Peyer's patch (tissue), 4 donors: ENCODE data around the gene STARD10.

ENCODE experiments used
- CTCF ChIP-seq, 6 experiments: fragments of 450-650 bp in 4 of 6; fragments of 200-600 bp in 2 of 6; sonication (generic) in 1 of 6; IDR thresholded peaks; one replicate each; pipeline ENCODE4 v1.5.1; 2017 to 2019; ENCODE audit warnings: antibody characterized with exemption in 6 of 6, mild to moderate bottlenecking in 3 of 6, moderate library complexity in 1 of 6
- POLR2A ChIP-seq, 2 donors: fragments of 450-650 bp; IDR thresholded peaks; one replicate each; pipeline ENCODE4 v1.5.1; 2017; ENCODE audit warnings: antibody characterized with exemption in 2 of 2, mild to moderate bottlenecking in 2 of 2, moderate library complexity in 2 of 2

DNA sequence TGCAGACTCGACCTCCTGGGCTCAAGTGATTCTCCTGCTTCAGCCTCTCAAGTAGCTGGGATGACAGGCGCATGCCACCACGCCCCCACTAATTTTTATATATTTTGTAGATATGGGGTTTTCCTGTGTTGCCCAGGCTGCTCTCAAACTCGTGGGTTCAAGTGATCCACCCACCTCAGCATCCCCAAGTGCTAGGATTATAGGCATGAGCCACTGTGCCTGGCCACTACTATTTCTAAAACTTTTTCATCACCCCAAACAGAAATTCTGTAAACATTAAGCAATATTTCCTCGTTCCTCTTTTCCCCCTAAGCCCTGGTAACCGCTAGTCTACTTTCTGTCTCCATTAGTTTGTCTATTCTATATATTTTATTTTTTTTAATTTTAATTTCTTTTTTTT lies 11.4 kb upstream of the STARD10 start:
- TF ChIP-seq CTCF (IDR thresholded peaks at IDR 0.05) (no peak), POLR2A (IDR thresholded peaks at IDR 0.05) (no peak)
